Liver (tissue), 3 donors: ENCODE results near the gene BLNK.

ENCODE experiments used
- EGR1 ChIP-seq, 2 donors: IDR thresholded peaks; 2 replicates each; pipeline ENCODE4 v1.6.1; 2016 to 2018; ENCODE audit warnings: antibody characterized with exemption in 2 of 2, low read depth in 2 of 2
- RAD21 ChIP-seq, 2 donors: IDR thresholded peaks; 2 replicates each; pipeline ENCODE4 v1.6.1; 2016; ENCODE audit warnings: antibody characterized with exemption in 2 of 2, mild to moderate bottlenecking in 2 of 2
- RXRA ChIP-seq, 2 donors: IDR thresholded peaks; 2 replicates each; pipeline ENCODE4 v1.6.1; 2017 to 2018; ENCODE audit warnings: antibody characterized with exemption in 2 of 2, mild to moderate bottlenecking in 1 of 2
- SP1 ChIP-seq: IDR thresholded peaks from 2 replicates; pipeline ENCODE4 v1.6.1; 2018; ENCODE audit warnings: antibody characterized with exemption, mild to moderate bottlenecking
- YY1 ChIP-seq: IDR thresholded peaks from 2 replicates; pipeline ENCODE4 v1.6.1; 2016; ENCODE audit warnings: antibody characterized with exemption, mild to moderate bottlenecking
- TF ChIP-seq, protein P1 (sequence below): fragments of 150-350 bp; IDR thresholded peaks from 2 replicates; pipeline ENCODE4 v1.5.1; 2017; ENCODE audit warnings: improper control_type of control experiment, low read depth, low read length; ENCODE audit not compliant: missing input control
- donor health status: healthy.
- donor health status: healthy.

DNA sequence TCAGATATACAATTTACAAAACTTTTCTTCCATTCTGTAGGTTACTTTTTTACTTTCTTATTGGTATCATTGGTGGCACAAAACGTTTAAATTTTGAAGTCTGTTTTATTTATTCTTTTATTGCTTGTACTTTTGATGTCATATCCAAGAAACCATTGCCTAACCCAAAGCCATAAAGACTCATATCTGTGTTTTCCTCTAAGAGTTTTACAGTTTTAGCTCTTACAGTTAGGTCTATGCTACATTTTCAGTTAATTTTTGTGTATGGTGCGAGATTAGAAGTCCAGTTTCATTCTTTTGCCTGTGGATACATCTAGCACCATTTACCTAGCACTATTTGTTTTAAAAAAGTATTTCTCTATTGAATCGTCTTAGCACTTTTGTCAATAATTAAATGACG is 53.7 kb downstream of the BLNK start:
- no peak for TF ChIP-seq EGR1 (IDR thresholded peaks at IDR 0.05; ENCODE audit: low read depth in 2 of 2)
- TF ChIP-seq, protein P1, sequence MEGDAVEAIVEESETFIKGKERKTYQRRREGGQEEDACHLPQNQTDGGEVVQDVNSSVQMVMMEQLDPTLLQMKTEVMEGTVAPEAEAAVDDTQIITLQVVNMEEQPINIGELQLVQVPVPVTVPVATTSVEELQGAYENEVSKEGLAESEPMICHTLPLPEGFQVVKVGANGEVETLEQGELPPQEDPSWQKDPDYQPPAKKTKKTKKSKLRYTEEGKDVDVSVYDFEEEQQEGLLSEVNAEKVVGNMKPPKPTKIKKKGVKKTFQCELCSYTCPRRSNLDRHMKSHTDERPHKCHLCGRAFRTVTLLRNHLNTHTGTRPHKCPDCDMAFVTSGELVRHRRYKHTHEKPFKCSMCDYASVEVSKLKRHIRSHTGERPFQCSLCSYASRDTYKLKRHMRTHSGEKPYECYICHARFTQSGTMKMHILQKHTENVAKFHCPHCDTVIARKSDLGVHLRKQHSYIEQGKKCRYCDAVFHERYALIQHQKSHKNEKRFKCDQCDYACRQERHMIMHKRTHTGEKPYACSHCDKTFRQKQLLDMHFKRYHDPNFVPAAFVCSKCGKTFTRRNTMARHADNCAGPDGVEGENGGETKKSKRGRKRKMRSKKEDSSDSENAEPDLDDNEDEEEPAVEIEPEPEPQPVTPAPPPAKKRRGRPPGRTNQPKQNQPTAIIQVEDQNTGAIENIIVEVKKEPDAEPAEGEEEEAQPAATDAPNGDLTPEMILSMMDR: no peak
- TF ChIP-seq RXRA (IDR thresholded peaks at IDR 0.05): no peak
- no peak for TF ChIP-seq SP1
- TF ChIP-seq RAD21 (IDR thresholded peaks at IDR 0.05): no peak
- no peak for TF ChIP-seq YY1
